Activated T-helper 17 cell treated with anti-CD3 and anti-CD28 coated beads, Interleukin-2, amount 50 U/mL, for 72 hours (primary cell): ENCODE data around the gene ATP11C. TPM values are rescaled to one million over a fixed set of nuclear protein-coding genes. Genes with fewer than 3 reads are reported as not detected.
"Not testable (repeated sequence)": the region's sequence is repeated elsewhere in the genome, so short reads cannot be mapped to it uniquely, and the experiment has no call there.

Source experiments
- ATAC-seq: fragments of 150-1000 bp; cut with Tn5 transposase; replicated peaks from 2 replicates; pipeline ENCODE4 v1.10.0; 2021; ENCODE audit warnings: mild to moderate bottlenecking, moderate library complexity
- H3K27ac Mint-ChIP-seq: one replicate; pipeline ENCODE4 v1.8.0; 2022; ENCODE audit warnings: mixed read lengths
- H3K27me3 Mint-ChIP-seq: one replicate; pipeline ENCODE4 v1.8.0; 2022; ENCODE audit warnings: mixed read lengths
- H3K36me3 Mint-ChIP-seq: one replicate; pipeline ENCODE4 v1.8.0; 2022; ENCODE audit warnings: low read depth, mild to moderate bottlenecking, mixed read lengths
- H3K4me1 Mint-ChIP-seq: one replicate; pipeline ENCODE4 v1.8.0; 2022; ENCODE audit warnings: mixed read lengths
- H3K4me3 Mint-ChIP-seq: one replicate; pipeline ENCODE4 v1.8.0; 2022; ENCODE audit warnings: mild to moderate bottlenecking, mixed read lengths
- H3K9me3 Mint-ChIP-seq: one replicate; pipeline ENCODE4 v1.8.0; 2022; ENCODE audit warnings: mixed read lengths
- total RNA-seq, 2 donors: library from RNA; stranded (reverse); gene quantifications; one replicate each; pipeline ENCODE4 v1.2.3, GENCODE V29; 2022

The ATP11C gene
- total RNA-seq, 2 donors from 2014 or later: 9.2 to 9.4 TPM

DNA sequence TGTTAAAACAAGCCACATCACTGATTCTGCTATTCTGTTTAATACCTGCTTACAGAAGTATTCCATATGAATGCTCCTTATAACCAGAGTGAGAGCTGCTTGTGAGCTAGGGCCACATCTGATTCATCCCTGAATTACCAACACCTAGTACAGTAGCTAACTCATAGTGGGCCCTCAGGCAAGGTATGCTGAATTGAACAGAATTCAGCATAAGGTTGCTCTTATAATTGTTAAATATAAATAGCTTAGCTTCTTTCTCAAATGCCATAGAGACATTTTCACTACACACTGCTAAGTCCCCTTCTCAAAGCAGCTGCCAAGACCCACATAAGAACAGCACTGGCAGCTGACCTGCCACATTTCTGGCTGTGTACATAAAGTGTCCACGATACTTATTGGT, 197.9 kb downstream of the ATP11C start:
- Mint-ChIP-seq H3K4me1 (no peaks in the 10 kb centered on the region), H3K9me3 (no peaks in the 10 kb centered on the region), H3K36me3 (peaks cover 66% of the 10 kb centered on the region), H3K27ac (no peak overlapping the region), H3K27me3 (no peaks in the 10 kb centered on the region), H3K4me3 (no peak overlapping the region)
- no peak for ATAC-seq

DNA sequence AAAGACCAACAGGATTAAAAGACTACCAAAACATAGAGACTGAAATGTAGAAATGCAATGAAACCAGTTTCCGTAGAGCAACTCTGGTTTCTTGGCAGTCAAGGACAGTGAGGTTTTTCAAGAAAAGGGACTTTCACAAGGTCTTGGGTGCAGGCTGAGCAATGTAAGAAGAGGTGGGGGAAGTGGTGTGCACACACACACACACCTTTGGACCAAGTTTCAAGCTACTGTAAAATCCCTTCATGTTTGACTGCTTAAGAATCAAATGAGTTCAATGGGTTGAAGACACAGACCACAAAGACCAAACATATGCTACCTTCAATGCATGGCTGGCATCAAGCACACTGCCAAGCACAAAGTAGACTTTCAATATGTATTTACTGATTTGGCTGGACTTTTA, 207.1 kb downstream of the ATP11C start:
- Mint-ChIP-seq H3K4me3 (no peak overlapping the region), H3K27me3 (no peaks in the 10 kb centered on the region), H3K36me3 (peaks cover 30% of the 10 kb centered on the region), H3K27ac (no peak overlapping the region), H3K9me3 (no peaks in the 10 kb centered on the region), H3K4me1 (no peaks in the 10 kb centered on the region)
- ATAC-seq: peak; percentile 29

DNA sequence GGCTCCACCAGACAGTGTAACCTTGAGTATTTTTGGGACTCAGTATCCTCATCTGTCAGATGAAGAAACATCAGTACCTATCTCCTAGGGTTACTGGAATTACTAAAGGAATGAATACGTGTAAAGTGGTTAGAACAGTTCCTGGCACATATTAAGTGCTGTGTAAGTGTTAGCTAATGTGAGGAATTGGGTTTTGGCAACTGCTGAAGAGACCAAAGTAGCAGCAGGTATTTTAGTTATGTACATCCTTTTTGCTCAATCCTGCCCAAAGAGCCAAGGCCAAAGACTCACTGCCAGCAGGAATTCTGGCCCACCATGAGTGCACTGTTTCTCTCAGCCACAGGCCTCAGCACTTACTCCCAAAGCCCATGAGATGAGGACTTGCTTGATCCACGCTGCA, 208.2 kb downstream of the ATP11C start:
- H3K4me3 Mint-ChIP-seq: no peak overlapping the region
- H3K27me3 Mint-ChIP-seq: no peaks in the 10 kb centered on the region
- no peak for ATAC-seq
- H3K9me3 Mint-ChIP-seq: peaks cover 3% of the 10 kb centered on the region
- no peaks in the 10 kb centered on the region for H3K4me1 Mint-ChIP-seq
- peaks cover 21% of the 10 kb centered on the region for H3K36me3 Mint-ChIP-seq
- H3K27ac Mint-ChIP-seq: no peak overlapping the region

- Mint-ChIP-seq H3K27ac (no peak overlapping the region), H3K4me3 (no peak overlapping the region), H3K9me3 (peaks cover 3% of the 10 kb centered on the region), H3K4me1 (no peaks in the 10 kb centered on the region), H3K27me3 (no peaks in the 10 kb centered on the region), H3K36me3 (no peaks in the 10 kb centered on the region)
- ATAC-seq: no peak
Observed at GRCh38 chrX:139720979-139721378, 211.9 kb downstream of the ATP11C start.

- H3K4me3 Mint-ChIP-seq: no peak overlapping the region
- H3K27me3 Mint-ChIP-seq: no peaks in the 10 kb centered on the region
- H3K9me3 Mint-ChIP-seq: peaks cover 3% of the 10 kb centered on the region
- no peak for ATAC-seq
- H3K4me1 Mint-ChIP-seq: no peaks in the 10 kb centered on the region
- no peak overlapping the region for H3K27ac Mint-ChIP-seq
- no peaks in the 10 kb centered on the region for H3K36me3 Mint-ChIP-seq
Observed at GRCh38 chrX:139720136-139720535, 212.7 kb downstream of the ATP11C start.

DNA sequence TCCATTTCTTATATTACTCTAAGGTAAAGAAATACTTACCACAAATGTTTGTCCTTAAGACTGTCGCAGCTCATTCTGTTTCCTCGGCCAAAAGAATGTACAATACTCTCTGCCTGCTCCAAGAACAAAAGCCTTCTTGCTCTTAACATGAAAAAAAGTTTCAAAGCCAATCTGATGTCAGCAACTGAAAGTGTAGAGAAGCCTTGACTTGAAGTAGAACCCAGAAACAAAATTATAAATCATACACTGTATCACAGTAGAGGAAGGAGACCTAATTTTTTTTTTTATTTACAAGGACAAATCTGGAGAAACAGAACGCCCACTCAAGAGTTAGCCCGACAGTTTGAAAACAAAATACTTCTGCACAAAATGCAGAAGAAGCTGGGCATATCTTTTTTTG, 224.8 kb downstream of the ATP11C start, which contains the start of gene MCF2:
Gene MCF2, minus strand, starts transcription at position 101 of the 400 bp plus-strand sequence. CDS start 56,423 bp downstream, outside the sequence.
- H3K4me1 Mint-ChIP-seq: no peaks in the 10 kb centered on the region
- no peaks in the 10 kb centered on the region for H3K27me3 Mint-ChIP-seq
- H3K9me3 Mint-ChIP-seq: no peaks in the 10 kb centered on the region
- H3K4me3 Mint-ChIP-seq: no peak within 1 kb of the TSS
- no peak within 1 kb of the TSS for H3K27ac Mint-ChIP-seq
- H3K36me3 Mint-ChIP-seq: no peaks in the 10 kb centered on the region
- ATAC-seq: no peak

DNA sequence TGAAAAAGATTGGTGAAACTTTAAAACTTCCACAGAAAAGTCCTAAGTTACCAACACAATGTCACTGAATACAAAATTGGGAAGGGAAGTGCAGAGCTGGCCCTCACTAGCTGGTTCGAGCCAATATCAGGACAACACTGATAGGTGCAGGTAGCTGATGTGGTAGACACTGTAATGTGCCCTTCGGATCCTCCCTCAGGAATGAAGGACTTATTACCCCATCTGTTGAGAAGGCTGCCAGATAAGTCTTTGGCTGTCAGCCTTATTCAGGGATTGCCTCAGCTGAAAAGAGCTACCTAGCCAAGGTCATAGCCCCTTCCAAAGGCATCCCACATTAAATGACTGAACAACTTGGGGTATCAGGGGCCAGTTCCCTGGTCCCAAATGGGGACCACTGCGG, 230.2 kb downstream of the ATP11C start:
- no peak for ATAC-seq
- H3K4me1 Mint-ChIP-seq: no peaks in the 10 kb centered on the region
- H3K36me3 Mint-ChIP-seq: no peaks in the 10 kb centered on the region

GRCh38 chrX:139692908-139693307, 239.9 kb downstream of the ATP11C start:
- no peaks in the 10 kb centered on the region for H3K9me3 Mint-ChIP-seq
- ATAC-seq: no peak
- H3K27me3 Mint-ChIP-seq: peaks cover 12% of the 10 kb centered on the region
- no peak overlapping the region for H3K27ac Mint-ChIP-seq
- H3K4me3 Mint-ChIP-seq: no peak overlapping the region
- H3K36me3 Mint-ChIP-seq: no peaks in the 10 kb centered on the region
- H3K4me1 Mint-ChIP-seq: no peaks in the 10 kb centered on the region

More for the DNA sequence above, 230.2 kb downstream of the ATP11C start:
- no peak overlapping the region for H3K4me3 Mint-ChIP-seq
- H3K27me3 Mint-ChIP-seq: no peaks in the 10 kb centered on the region
- no peak overlapping the region for H3K27ac Mint-ChIP-seq
- H3K9me3 Mint-ChIP-seq: no peaks in the 10 kb centered on the region

DNA sequence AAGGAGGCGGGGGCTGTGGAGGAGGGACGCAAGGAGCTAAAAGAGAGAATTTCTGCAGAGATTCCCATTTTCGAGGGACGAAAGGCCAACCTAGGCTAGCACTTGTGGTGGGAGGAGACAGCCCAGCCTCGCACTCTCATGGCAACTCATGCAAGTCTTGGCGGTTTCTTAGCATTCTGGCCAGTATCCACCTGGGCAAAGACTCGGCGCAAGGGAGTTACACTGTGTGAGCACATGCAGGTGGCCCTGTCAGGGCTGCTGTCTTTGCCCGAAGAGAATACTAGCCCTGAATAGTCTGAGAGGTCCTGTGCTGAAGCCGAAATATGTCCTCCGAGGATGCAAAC, 240.4 kb downstream of the ATP11C start:
- Mint-ChIP-seq H3K4me3 (no peak overlapping the region), H3K36me3 (no peaks in the 10 kb centered on the region), H3K27ac (no peak overlapping the region), H3K4me1 (no peaks in the 10 kb centered on the region), H3K27me3 (peaks cover 12% of the 10 kb centered on the region), H3K9me3 (no peaks in the 10 kb centered on the region)
- ATAC-seq: no peak

DNA sequence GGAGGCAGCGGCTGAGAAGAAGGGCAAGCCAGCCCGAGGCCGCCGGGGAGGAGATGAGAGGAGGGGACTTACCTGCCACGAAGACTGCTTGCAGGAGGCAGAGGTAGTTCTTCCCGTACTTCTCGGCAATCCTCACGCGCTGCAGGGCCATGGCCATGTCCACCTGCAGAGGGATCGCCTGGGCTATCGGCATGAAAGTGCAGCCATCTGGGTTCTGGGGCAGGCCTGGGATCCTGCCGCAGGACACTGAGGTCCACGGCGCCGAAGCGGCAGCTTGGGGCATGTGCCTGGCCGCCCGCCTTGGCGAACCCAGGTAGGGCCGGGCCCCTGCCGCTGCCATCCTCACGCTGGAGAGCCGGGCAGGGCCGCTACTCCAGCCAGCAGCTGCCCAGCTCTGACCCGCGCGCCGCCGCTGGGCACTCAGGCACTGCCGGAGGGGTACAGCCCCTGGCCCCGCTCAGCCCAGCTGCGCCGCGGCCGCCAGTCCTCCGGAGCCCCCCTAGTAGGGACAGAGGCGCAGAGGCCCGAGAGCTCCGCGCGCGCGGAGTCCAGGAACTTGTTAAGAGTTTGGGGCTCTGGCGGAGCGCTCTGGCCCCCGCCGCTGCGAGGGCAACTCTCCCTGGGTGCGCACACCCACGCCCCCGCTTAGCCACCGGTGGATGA, 240.9 kb downstream of the ATP11C start:
- Mint-ChIP-seq H3K4me1 (no peaks in the 10 kb centered on the region), H3K27ac (no peak overlapping the region), H3K9me3 (no peaks in the 10 kb centered on the region), H3K27me3 (peaks cover 12% of the 10 kb centered on the region), H3K36me3 (no peaks in the 10 kb centered on the region), H3K4me3 (no peak overlapping the region)
- no peak for ATAC-seq

GRCh38 chrX:139691493-139691842, 241.4 kb downstream of the ATP11C start:
- no peak for ATAC-seq
- Mint-ChIP-seq H3K9me3 (no peaks in the 10 kb centered on the region), H3K4me1 (no peaks in the 10 kb centered on the region), H3K27ac (no peak overlapping the region), H3K27me3 (peaks cover 12% of the 10 kb centered on the region), H3K36me3 (no peaks in the 10 kb centered on the region), H3K4me3 (no peak overlapping the region)

- not testable (repeated sequence) for H3K27me3 Mint-ChIP-seq, H3K4me3 Mint-ChIP-seq, H3K36me3 Mint-ChIP-seq, ATAC-seq, H3K4me1 Mint-ChIP-seq, H3K27ac Mint-ChIP-seq, H3K9me3 Mint-ChIP-seq
Observed at GRCh38 chrX:139685175-139685574, 247.7 kb downstream of the ATP11C start.

GRCh38 chrX:139680356-139680755, 252.5 kb downstream of the ATP11C start:
- Mint-ChIP-seq H3K36me3 (no peaks in the 10 kb centered on the region), H3K27ac (no peak overlapping the region), H3K27me3 (no peaks in the 10 kb centered on the region), H3K4me3 (no peak overlapping the region), H3K4me1 (no peaks in the 10 kb centered on the region), H3K9me3 (no peaks in the 10 kb centered on the region)
- no peak for ATAC-seq
